Activated CD4-positive, alpha-beta T cell treated with anti-CD3 and anti-CD28 coated beads for 36 hours (primary cell): ENCODE data around the gene CHSY1. TPM values are rescaled to one million over a fixed set of nuclear protein-coding genes. Genes with fewer than 3 reads are reported as not detected.
"Not testable (repeated sequence)": the region's sequence is repeated elsewhere in the genome, so short reads cannot be mapped to it uniquely, and the experiment has no call there.

Experiments
- ATAC-seq: fragments of 200-7000 bp; cut with Tn5 transposase; one replicate; pipeline ENCODE4 v1.10.0; 2021; ENCODE audit warnings: mild to moderate bottlenecking, moderate library complexity
- CTCF ChIA-PET: fragments of 350-600 bp; sonication (Branson Sonifier 250); formaldehyde crosslinking; loops from one replicate; lab custom pipeline; 2021; ENCODE audit warnings: antibody characterized with exemption; lab: Charles Lee
- POLR2A ChIA-PET: fragments of 350-600 bp; sonication (Branson Sonifier 250); formaldehyde crosslinking; loops from one replicate; lab custom pipeline; 2021; ENCODE audit warnings: antibody characterized with exemption, inconsistent platforms; lab: Charles Lee
- DNase-seq: peaks from one replicate; pipeline ENCODE4 v3.0.0-alpha.2; 2020
- H3K27ac Mint-ChIP-seq: one replicate; pipeline ENCODE4 v1.8.0; 2021; ENCODE audit warnings: mixed read lengths
- H3K27me3 Mint-ChIP-seq: one replicate; pipeline ENCODE4 v1.8.0; 2021; ENCODE audit warnings: mixed read lengths
- H3K36me3 Mint-ChIP-seq: one replicate; pipeline ENCODE4 v1.8.0; 2021; ENCODE audit warnings: low read depth, mixed read lengths
- H3K4me1 Mint-ChIP-seq: one replicate; pipeline ENCODE4 v1.8.0; 2021; ENCODE audit warnings: mixed read lengths
- H3K4me3 Mint-ChIP-seq: one replicate; pipeline ENCODE4 v1.8.0; 2021; ENCODE audit warnings: mild to moderate bottlenecking, moderate library complexity, mixed read lengths
- H3K9me3 Mint-ChIP-seq: one replicate; pipeline ENCODE4 v1.8.0; 2021; ENCODE audit warnings: low read depth, mixed read lengths
- intact Hi-C, 2 experiments: fragments of 100-400 bp; cut with DNase I in 1 of 2; cut with micrococcal nuclease in 1 of 2; formaldehyde crosslinking; loops; one replicate each; pipeline versions ENCODE4 v1.14.2 to v1.15.1; 2022 to 2024; cut with DNase I, micrococcal nuclease
- total RNA-seq, 2 experiments: library from RNA; stranded (reverse); gene quantifications; one replicate each; pipeline ENCODE4 v1.2.3, GENCODE V29; 2021

CHSY1 gene
- total RNA-seq, 2 experiments from 2014 or later: 31.5 to 36.1 TPM

DNA sequence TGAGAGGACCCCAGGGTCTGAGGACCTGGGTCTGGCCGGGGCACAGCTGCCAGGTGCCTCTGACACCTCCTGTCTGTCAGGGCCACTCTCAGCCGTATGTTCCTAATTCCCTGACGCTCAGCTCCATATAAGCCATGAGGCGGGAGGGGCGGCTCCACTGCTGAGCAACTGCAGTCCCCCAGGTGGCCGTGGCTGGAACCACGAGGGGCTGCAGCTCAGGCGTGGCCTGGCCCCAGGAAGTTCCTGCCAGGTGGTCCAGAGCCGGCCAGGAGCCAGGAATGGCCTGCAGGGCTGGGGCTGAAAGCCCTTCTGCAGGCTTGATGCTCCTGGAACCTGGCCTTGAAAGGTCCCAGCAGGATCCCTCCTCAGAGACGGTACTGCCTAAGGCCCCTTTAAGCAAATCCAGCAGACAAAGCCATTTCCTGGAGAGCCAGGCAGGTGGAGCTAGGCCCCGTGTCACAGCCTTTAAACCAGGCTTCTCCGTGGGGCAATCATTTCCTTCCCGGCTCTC, 118.0 kb downstream of the CHSY1 start:
- no peak overlapping the region for H3K4me3 Mint-ChIP-seq
- no peaks in the 10 kb centered on the region for H3K36me3 Mint-ChIP-seq
- ChIA-PET POLR2A (no interaction called here), CTCF (interaction anchor here (0.8 to 1.0 kb wide), 2 partner anchors 125 to 142 kb away, joined by 3 to 4 read pairs; no protein-coding TSS in a partner anchor)
- H3K27me3 Mint-ChIP-seq: no peaks in the 10 kb centered on the region
- DNase-seq (no peak), ATAC-seq (no peak)
- intact Hi-C loops: no loop called here
- H3K27ac Mint-ChIP-seq: no peak overlapping the region
- peaks cover 6% of the 10 kb centered on the region for H3K9me3 Mint-ChIP-seq
- H3K4me1 Mint-ChIP-seq: peaks cover 19% of the 10 kb centered on the region

DNA sequence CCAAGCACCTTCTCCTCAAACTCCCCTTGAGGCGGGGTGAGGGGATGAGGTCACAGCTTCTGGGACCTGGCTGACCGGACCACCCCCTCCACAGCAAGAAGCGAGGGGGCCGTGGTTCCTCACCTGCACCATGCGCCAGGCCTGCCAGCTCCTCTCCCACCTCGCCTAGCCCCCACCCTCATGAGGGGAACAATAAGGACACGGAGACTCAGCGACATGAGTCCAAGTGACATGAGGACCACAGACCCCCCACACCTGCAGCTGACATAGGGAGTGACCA, 118.7 kb downstream of the CHSY1 start:
- POLR2A ChIA-PET: no interaction called here

GRCh38 chr15:101132390-101133180, 119.3 kb downstream of the CHSY1 start:
- H3K27ac Mint-ChIP-seq: no peak overlapping the region
- DNase-seq (no peak), ATAC-seq (no peak)
- ChIA-PET CTCF (no interaction called here), POLR2A (no interaction called here)
- peaks cover 4% of the 10 kb centered on the region for H3K36me3 Mint-ChIP-seq
- no peaks in the 10 kb centered on the region for H3K27me3 Mint-ChIP-seq
- peaks cover 9% of the 10 kb centered on the region for H3K9me3 Mint-ChIP-seq
- H3K4me1 Mint-ChIP-seq: peaks cover 29% of the 10 kb centered on the region
- intact Hi-C loops: no loop called here
- no peak overlapping the region for H3K4me3 Mint-ChIP-seq

More for the DNA sequence above, 118.7 kb downstream of the CHSY1 start:
- ATAC-seq: no peak
- intact Hi-C loops: no loop called here
- Mint-ChIP-seq H3K27ac (no peak overlapping the region), H3K36me3 (no peaks in the 10 kb centered on the region), H3K27me3 (no peaks in the 10 kb centered on the region), H3K4me3 (no peak overlapping the region), H3K9me3 (peaks cover 6% of the 10 kb centered on the region), H3K4me1 (peaks cover 25% of the 10 kb centered on the region)
- DNase-seq: no peak
- CTCF ChIA-PET: no interaction called here

- peaks cover 4% of the 10 kb centered on the region for H3K36me3 Mint-ChIP-seq
- ChIA-PET POLR2A (no interaction called here), CTCF (no interaction called here)
- H3K4me3 Mint-ChIP-seq: no peak overlapping the region
- peaks cover 9% of the 10 kb centered on the region for H3K9me3 Mint-ChIP-seq
- ATAC-seq (no peak), DNase-seq (no peak)
- H3K4me1 Mint-ChIP-seq: peaks cover 29% of the 10 kb centered on the region
- intact Hi-C loops: no loop called here
- H3K27ac Mint-ChIP-seq: peak overlapping the region; percentile 16
- no peaks in the 10 kb centered on the region for H3K27me3 Mint-ChIP-seq
Measured at GRCh38 chr15:101131489-101132389, 120.1 kb downstream of the CHSY1 start.

- Mint-ChIP-seq H3K4me3 (no peak overlapping the region), H3K9me3 (peaks cover 9% of the 10 kb centered on the region), H3K36me3 (peaks cover 4% of the 10 kb centered on the region), H3K4me1 (peaks cover 32% of the 10 kb centered on the region), H3K27me3 (no peaks in the 10 kb centered on the region), H3K27ac (peak overlapping the region; percentile 14)
- ATAC-seq (no peak), DNase-seq (no peak)
- ChIA-PET POLR2A (no interaction called here), CTCF (no interaction called here)
- intact Hi-C loops: no loop called here
Measured at GRCh38 chr15:101129851-101130380, 121.9 kb downstream of the CHSY1 start.

DNA sequence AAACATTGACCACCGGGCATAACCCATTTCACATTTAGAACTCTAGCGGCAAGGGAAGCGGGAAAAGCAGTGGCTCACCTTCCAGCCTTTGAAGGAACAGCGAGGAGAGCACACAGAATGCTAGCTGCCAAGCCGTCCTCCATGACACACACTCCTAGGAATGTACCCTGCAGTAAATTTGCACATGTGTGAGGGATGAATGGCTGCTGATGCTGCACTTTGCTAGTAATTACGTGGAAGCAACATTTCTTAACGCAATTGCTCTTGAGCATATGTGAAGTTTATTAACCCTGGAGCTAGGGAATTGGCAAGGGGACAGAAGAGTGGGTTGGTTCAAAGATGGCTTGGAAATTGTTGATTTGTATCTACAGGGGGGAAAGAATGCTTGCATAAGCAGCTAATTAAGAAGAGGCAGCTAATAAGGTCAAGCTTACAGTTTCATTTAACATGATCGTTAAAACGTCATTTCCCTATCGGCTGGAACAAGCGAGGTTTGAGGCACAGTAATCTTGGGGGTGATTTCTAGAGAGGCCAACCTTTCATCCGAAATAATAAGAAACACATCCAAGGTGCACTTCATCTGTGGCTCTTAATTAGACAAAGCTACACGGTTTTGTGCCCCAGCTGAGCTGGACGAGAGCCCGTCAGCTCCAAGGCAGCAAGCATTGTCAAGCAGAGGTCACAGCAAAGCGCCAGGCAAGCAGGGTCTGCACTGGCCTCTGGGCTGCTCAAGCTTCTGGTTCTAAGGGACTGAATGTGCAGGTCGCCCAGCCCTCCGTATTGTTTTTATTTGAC, 123.4 kb downstream of the CHSY1 start:
- no peaks in the 10 kb centered on the region for H3K27me3 Mint-ChIP-seq
- ChIA-PET CTCF (interaction anchor here (0.6 to 1.1 kb wide), 2 partner anchors 34 to 154 kb away, joined by 3 to 5 read pairs; no protein-coding TSS in a partner anchor), POLR2A (no interaction called here)
- H3K4me1 Mint-ChIP-seq: peaks cover 47% of the 10 kb centered on the region
- DNase-seq (no peak), ATAC-seq (no peak)
- peaks cover 6% of the 10 kb centered on the region for H3K9me3 Mint-ChIP-seq
- H3K27ac Mint-ChIP-seq: peak overlapping the region; percentile 95
- H3K36me3 Mint-ChIP-seq: peaks cover 4% of the 10 kb centered on the region
- H3K4me3 Mint-ChIP-seq: no peak overlapping the region
- intact Hi-C loops: no loop called here

DNA sequence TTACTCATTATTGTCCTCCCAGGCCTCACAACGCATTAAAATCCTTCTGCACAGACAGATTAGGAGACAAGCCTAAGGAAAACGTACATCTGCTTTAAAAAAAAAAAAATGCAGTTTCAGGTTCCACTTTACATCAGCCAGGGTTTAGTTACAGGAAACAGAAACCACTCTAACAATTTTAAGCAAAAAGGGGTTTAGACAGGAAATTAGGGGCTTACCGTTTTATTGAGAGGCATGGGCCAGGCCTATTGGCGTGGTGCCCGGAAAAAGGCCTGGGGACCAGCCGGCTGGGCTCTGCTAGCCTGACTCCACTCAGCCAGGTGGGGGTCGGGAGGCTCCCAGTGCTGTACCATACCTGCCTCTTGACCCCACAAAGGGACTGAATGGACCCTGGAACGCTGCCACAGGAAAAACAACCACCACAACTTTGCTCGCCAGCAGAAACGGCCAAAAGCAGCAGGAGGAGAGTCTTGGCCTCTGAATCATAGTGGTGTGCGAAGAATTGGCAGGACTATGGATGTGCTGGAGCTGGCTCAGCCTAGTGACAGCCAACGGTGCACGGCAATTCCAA, 124.3 kb downstream of the CHSY1 start:
- H3K27ac Mint-ChIP-seq: peak overlapping the region; percentile 95
- peaks cover 6% of the 10 kb centered on the region for H3K9me3 Mint-ChIP-seq
- peak overlapping the region; percentile 51 for H3K4me3 Mint-ChIP-seq
- CTCF ChIA-PET: interaction anchor here (1.0 to 2.1 kb wide), 4 partner anchors 11 to 155 kb away, joined by 3 to 7 read pairs (median 4); no protein-coding TSS in a partner anchor
- H3K27me3 Mint-ChIP-seq: no peaks in the 10 kb centered on the region
- peaks cover 52% of the 10 kb centered on the region for H3K4me1 Mint-ChIP-seq
- intact Hi-C loops: loop anchor here (1.0 to 2.0 kb wide), 8 partner anchors 31 to 123 kb away; no protein-coding TSS in a partner anchor
- POLR2A ChIA-PET: interaction anchor here (0.6 to 0.7 kb wide), 2 partner anchors 79 to 123 kb away, joined by 3 to 4 read pairs; no protein-coding TSS in a partner anchor
- H3K36me3 Mint-ChIP-seq: peaks cover 4% of the 10 kb centered on the region
- ATAC-seq (peak; percentile 82), DNase-seq (peak; percentile 66)

- DNase-seq (peak; percentile 55), ATAC-seq (peak; percentile 15)
- intact Hi-C loops: loop anchor here (1.0 to 2.0 kb wide), 8 partner anchors 32 to 124 kb away; no protein-coding TSS in a partner anchor
- peaks cover 57% of the 10 kb centered on the region for H3K4me1 Mint-ChIP-seq
- no peaks in the 10 kb centered on the region for H3K27me3 Mint-ChIP-seq
- H3K36me3 Mint-ChIP-seq: peaks cover 4% of the 10 kb centered on the region
- H3K9me3 Mint-ChIP-seq: peaks cover 6% of the 10 kb centered on the region
- peak overlapping the region; percentile 95 for H3K27ac Mint-ChIP-seq
- peak overlapping the region; percentile 51 for H3K4me3 Mint-ChIP-seq
- POLR2A ChIA-PET: interaction anchor here (0.6 to 1.1 kb wide), 5 partner anchors 23 to 125 kb away, joined by 3 to 4 read pairs (median 3); partner anchors contain the start of gene CHSY1
- CTCF ChIA-PET: interaction anchor here (0.8 to 2.1 kb wide), 6 partner anchors 10 to 126 kb away, joined by 3 to 7 read pairs (median 4); no protein-coding TSS in a partner anchor
Measured at GRCh38 chr15:101126618-101127505, 125.0 kb downstream of the CHSY1 start.

DNA sequence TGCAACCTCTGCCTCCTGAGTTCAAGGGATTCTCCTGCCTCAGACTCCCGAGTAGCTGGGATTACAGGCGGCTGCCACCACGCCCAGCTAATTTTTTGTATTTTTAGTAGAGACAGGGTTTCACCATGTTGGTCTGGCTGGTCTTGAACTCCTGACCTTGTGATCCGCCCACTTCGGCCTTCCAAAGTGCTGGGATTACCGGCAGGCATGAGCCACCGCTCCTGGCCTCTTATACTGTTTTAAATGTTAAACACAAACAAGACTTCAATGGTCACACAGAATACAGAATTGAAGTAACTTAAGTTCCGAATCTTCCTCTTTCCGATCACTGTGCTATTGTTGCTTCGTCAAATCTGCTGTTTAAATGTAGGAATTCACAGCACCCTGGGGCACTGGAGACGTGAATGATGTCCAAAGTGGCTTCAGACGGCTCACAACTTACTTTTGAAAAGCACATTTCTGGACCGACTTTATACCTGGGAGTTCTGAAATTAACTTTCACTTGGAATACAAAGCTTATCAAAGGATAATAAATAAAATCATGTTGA, 125.9 kb downstream of the CHSY1 start:
- intact Hi-C loops: loop anchor here (2.0 kb wide), 5 partner anchors 33 to 125 kb away; no protein-coding TSS in a partner anchor
- not testable (repeated sequence) for H3K36me3 Mint-ChIP-seq, ATAC-seq, H3K9me3 Mint-ChIP-seq, DNase-seq, H3K4me3 Mint-ChIP-seq, H3K27me3 Mint-ChIP-seq
- H3K27ac Mint-ChIP-seq: peak overlapping the region; percentile 28
- ChIA-PET POLR2A (interaction anchor here (1.0 to 1.1 kb wide), 2 partner anchors 80 to 126 kb away, joined by 3 read pairs; partner anchors contain the start of gene CHSY1), CTCF (interaction anchor here (0.8 to 2.1 kb wide), 5 partner anchors 9 to 127 kb away, joined by 3 to 7 read pairs (median 4); no protein-coding TSS in a partner anchor)
- peaks cover 57% of the 10 kb centered on the region for H3K4me1 Mint-ChIP-seq
